ENCODE data around the gene TIMELESS.
"Not testable (repeated sequence)": the region's sequence is repeated elsewhere in the genome, so short reads cannot be mapped to it uniquely, and the experiment has no call there.

Gene TIMELESS

DNA sequence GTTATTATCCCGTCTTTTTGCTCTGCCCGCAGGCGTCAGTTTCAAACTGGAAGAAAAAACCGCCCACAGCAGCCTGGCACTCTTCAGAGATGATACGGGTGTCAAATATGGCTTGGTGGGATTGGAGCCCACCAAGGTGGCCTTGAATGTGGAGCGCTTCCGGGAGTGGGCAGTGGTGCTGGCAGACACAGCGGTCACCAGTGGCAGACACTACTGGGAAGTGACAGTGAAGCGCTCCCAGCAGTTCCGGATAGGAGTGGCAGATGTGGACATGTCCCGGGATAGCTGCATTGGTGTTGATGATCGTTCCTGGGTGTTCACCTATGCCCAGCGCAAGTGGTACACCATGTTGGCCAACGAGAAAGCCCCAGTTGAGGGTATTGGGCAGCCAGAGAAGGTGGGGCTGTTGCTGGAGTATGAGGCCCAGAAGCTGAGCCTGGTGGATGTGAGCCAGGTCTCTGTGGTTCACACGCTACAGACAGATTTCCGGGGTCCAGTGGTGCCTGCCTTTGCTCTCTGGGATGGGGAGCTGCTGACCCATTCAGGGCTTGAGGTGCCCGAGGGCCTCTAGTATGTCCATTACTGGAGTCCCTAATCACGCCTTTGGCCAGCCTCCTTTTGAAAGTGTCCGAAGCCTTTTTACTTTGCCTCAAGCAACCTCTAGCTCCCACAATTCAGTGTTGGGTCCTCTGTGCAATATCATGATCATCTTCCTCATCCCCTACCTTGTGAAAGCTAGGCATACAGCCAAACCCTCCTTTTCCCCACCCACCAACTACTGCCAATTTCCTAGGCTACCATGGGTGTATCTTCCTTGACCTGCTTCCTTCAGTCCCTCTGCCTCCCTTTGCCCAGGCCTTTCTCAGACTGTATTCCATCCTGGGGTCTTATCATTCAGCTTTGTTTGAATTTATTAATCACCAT lies 20.0 kb upstream of the TIMELESS start:
- DNase-seq (ENCODE audit: low read depth in 1 of 2, low spot score in 1 of 2): no peak

- peak; percentile 89 to 90 for DNase-seq (ENCODE audit: low read depth in 1 of 2, low spot score in 1 of 2)
Measured at GRCh38 chr12:56468216-56469006, 19.2 kb upstream of the TIMELESS start, which contains the start of gene SPRYD4. SPRYD4 (plus strand) TSS chr12:56468578; CDS start chr12:56468592, 14 bp downstream.

GRCh38 chr12:56462565-56462964 lies 13.3 kb upstream of the TIMELESS start:
- DNase-seq (ENCODE audit: low read depth in 1 of 2, low spot score in 1 of 2): no peak

GRCh38 chr12:56461235-56462159 lies 12.3 kb upstream of the TIMELESS start:
- DNase-seq (ENCODE audit: low read depth in 1 of 2, low spot score in 1 of 2): no peak

DNA sequence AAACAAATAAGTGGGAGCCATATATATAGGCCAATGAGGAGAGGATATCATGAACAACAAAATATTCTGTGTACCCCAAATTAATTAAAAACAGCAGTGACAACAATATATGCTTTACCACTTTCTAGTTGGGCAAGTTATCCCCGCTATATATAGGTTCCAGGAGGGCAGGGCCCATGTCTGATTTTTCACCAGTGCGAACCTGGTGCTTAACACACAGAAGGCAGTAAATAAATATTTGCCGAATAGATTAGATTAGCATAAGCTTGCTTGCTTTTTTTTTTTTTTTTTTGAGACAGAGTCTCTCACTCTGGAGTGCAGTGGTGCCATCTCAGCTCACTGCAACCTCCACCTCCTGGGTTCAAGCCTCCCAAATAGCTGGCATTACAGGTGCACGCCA lies 8.6 kb upstream of the TIMELESS start:
- no peak for DNase-seq (ENCODE audit: low read depth in 1 of 2, low spot score in 1 of 2)

DNA sequence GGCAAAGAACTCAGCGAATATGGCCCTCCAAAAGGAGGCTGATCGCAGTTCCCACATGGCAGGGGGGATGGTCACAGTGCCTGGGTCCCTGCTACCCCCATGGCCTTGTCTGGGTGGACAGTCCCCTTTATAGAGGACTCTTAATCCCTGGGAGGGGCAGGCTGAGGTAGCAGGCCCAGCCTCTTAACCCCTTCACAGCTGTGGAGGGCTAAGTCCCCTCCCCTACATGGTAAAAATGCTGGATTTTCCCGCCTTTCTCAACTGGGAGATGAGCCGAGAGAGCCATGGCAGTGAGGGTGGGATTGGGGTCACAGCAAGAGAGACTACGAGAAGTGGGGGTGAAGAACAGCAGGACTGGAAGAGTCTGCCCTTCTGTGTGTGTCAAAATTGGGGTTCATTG lies 5.3 kb upstream of the TIMELESS start, which contains the start of gene MIP:
TSS of gene MIP (minus strand) at position 101 of the 400 bp plus-strand sequence. CDS start at position 57, 44 bp downstream.
- DNase-seq (ENCODE audit: low read depth in 1 of 2, low spot score in 1 of 2): no peak

- no peak for DNase-seq (ENCODE audit: low read depth in 1 of 2, low spot score in 1 of 2)
Measured at GRCh38 chr12:56451147-56451546, 1.9 kb upstream of the TIMELESS start.

DNA sequence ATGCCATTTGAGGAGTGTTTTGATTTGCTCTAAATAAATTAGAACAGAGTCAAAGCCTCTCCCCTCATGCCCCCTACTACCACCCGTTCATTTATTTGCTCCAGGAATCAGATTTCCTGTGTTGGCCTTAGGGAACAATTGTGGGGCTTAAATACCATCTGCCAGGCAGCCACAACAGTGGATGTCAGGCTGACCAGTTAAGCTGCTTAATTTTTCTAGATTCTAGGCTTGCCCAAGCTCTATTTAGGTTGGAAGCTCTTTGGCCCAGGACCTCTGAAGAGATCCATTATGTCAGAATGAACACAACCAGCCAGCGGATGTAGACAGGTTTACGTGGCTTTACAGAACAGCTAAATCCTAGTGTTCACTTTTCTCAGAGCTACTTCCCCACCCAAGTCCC lies 1.0 kb upstream of the TIMELESS start:
- DNase-seq (ENCODE audit: low read depth in 1 of 2, low spot score in 1 of 2): no peak

- no peak for DNase-seq (ENCODE audit: low read depth in 1 of 2, low spot score in 1 of 2)
Measured at GRCh38 chr12:56449622-56449984, 377 bp upstream of the TIMELESS start.

DNA sequence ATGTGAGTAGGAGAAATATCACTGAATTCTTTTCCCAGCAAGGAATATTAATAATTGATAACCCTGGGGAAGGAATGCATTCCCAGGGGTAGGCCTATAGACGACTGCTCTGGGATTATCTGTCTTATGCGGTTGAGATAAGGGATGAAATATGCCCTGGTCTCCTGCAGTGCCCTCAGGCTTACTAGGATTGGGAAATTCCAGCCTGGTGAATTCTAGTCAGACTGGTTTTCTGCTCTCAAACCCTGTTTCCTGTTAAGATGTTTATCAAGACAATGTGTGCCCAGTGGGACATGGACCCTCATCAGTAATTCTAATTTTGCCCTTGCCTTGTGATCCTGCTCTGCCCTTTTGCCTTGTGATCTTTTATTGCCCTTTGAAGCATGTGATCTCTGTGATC lies 6.0 kb downstream of the TIMELESS start:
- not testable (repeated sequence) for DNase-seq (ENCODE audit: low read depth in 1 of 2, low spot score in 1 of 2)

GRCh38 chr12:56437430-56438176 lies 11.6 kb downstream of the TIMELESS start:
- no peak for DNase-seq (ENCODE audit: low read depth in 1 of 2, low spot score in 1 of 2)

- no peak for DNase-seq (ENCODE audit: low read depth in 1 of 2, low spot score in 1 of 2)
Measured at GRCh38 chr12:56434828-56435227, 14.4 kb downstream of the TIMELESS start.

- no peak for DNase-seq (ENCODE audit: low read depth in 1 of 2, low spot score in 1 of 2)
Measured at GRCh38 chr12:56431850-56432249, 17.4 kb downstream of the TIMELESS start.

DNA sequence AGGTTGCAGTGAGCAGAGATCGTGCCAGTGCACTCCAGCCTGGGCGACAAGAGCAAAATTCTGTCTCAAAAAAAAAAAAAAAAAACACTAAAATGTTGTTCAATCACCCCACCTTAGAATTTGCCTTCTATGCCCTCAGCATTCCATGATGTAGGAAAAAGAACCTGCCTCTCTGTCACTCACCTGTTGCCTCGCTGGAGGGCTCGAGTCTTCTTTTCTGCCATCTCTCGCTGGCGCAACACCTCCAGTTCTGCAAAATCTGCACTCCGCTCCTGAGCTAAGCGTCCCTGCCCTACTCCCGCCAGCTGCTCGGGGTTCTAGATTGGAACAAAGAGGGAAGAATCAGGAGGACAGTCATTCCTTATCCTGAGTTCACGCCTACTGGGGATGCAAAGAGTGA lies 17.9 kb downstream of the TIMELESS start:
- no peak for DNase-seq (ENCODE audit: low read depth in 1 of 2, low spot score in 1 of 2)

- no peak for DNase-seq (ENCODE audit: low read depth in 1 of 2, low spot score in 1 of 2)
Measured at GRCh38 chr12:56425940-56426438, 23.2 kb downstream of the TIMELESS start.

GRCh38 chr12:56425193-56425592 lies 24.0 kb downstream of the TIMELESS start:
- DNase-seq (ENCODE audit: low read depth in 1 of 2, low spot score in 1 of 2): no peak

GRCh38 chr12:56420411-56420810 lies 28.8 kb downstream of the TIMELESS start:
- DNase-seq (ENCODE audit: low read depth in 1 of 2, low spot score in 1 of 2): no peak

DNA sequence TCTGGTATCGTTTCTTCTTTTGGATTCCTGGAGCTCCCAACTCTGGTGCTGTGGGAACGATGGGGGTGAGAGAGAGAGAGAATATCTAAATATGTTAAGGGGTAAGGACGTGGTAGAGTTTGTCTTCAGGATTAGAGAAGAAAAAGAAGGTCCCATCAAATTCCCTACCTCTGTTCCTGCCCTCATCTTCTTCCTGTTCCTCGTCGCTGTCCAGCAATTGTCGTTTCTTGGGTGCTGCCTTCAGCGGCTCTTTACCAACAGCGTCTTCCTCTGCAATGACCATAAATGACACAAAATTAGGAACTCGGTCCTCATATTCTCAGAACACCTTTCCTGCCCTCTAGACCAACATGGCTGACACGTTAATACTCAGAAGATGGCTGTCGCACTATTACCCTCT lies 31.5 kb downstream of the TIMELESS start:
- DNase-seq (ENCODE audit: low read depth in 1 of 2, low spot score in 1 of 2): no peak

GRCh38 chr12:56414401-56414800 lies 34.8 kb downstream of the TIMELESS start:
- DNase-seq (ENCODE audit: low read depth in 1 of 2, low spot score in 1 of 2): no peak

DNA sequence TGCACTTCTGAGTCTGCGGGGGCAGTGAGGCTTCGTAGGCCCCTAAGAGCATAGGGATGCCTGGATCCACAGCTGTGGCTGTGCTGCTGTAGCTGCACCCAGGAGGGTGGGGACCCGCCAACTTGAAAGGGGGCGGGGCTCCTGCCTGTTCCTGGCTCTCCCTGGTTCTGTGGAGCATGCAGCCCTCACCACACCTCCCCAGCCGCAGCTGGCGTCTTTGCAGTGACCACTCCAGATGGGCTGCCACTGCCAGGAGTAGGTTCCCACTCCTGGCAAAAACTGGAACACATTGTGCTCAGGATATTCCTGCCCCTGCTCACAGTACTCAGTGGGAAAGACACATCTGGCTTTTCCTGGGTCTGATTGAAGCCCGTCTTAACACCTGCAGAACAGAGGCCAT lies 35.8 kb downstream of the TIMELESS start:
- no peak for DNase-seq (ENCODE audit: low read depth in 1 of 2, low spot score in 1 of 2)

Data from stimulated activated CD4-positive, alpha-beta T cell treated with anti-CD3 and anti-CD28 coated beads, Interleukin-15, amount 100 ng/mL, for 1 hour (primary cell).